ENCODE results near the gene MVK.

DNA sequence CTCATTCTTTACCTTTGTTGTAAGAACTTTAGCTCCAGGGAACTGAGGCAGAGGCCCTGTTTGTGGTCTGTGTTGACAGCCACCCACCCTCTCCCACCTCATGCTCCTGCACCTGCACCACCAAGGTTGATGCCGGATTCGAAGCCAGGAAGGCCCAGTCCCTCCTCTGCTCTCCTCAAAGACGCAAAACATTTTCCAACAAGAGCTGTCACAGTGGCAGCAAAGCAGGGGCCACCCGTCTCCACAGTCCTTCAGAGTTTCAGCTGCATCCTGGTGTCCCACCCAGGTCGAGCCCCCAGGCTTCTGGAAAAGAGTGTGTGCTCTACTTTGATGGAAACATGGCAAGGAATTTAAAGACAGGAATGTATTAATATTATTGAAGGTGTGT lies 37.7 kb upstream of the MVK start:
- TF ChIP-seq FOXM1 (IDR thresholded peaks at IDR 0.05; ENCODE audit: borderline replicate concordance) (no peak), FOXK2 (IDR thresholded peaks at IDR 0.05) (no peak), ELF4 (IDR thresholded peaks at IDR 0.05) (no peak), BHLHE40 (IDR thresholded peaks at IDR 0.05; ENCODE audit: borderline replicate concordance) (no peak), HDGF (IDR thresholded peaks at IDR 0.05; ENCODE audit: borderline replicate concordance) (no peak), SP1 (IDR thresholded peaks at IDR 0.05) (no peak), LEF1 (IDR thresholded peaks at IDR 0.05; ENCODE audit: borderline replicate concordance) (no peak), FOXA1 (IDR thresholded peaks at IDR 0.05) (no peak), SUZ12 (IDR thresholded peaks at IDR 0.05) (no peak)

All from HEK293T (cell line).